A549 (cell line): ENCODE results near the gene OSBPL8.

Experiments used
- JUN ChIP-seq, 2 experiments: fragments of >200 bp; sonication (Bioruptor Twin); formaldehyde crosslinking; IDR thresholded peaks; 2 replicates in 1 of 2; 3 replicates in 1 of 2; pipeline ENCODE4 v1.6.1; 2016 to 2017
- MAFK ChIP-seq: fragments of 450-650 bp; IDR thresholded peaks from 2 replicates; pipeline ENCODE4 v1.6.1; 2014; ENCODE audit not compliant: partially characterized antibody
- MAZ ChIP-seq: fragments of 150-350 bp; IDR thresholded peaks from 2 replicates; pipeline ENCODE4 v1.6.1; 2014; ENCODE audit warnings: antibody characterized with exemption, low read depth, low read length, borderline replicate concordance
- POLR2A ChIP-seq: IDR thresholded peaks from 2 replicates; pipeline ENCODE4 v1.6.1; 2012; ENCODE audit warnings: mild to moderate bottlenecking, low read length
- SMC3 ChIP-seq: fragments of >200 bp; sonication (Bioruptor Twin); formaldehyde crosslinking; IDR thresholded peaks from 3 replicates; pipeline ENCODE4 v1.6.1; 2018; ENCODE audit warnings: inconsistent platforms
- ZNF302 ChIP-seq: fragments of 250-450 bp; sonication (Bioruptor Pico); IDR thresholded peaks from 2 replicates; pipeline ENCODE4 v1.9.0; 2021; ENCODE audit warnings: inconsistent platforms, mild to moderate bottlenecking, moderate library complexity
- TF ChIP-seq, protein P1 (sequence below): IDR thresholded peaks from 2 replicates; pipeline ENCODE4 v1.6.1; 2012
- TF ChIP-seq, protein P2 (sequence below): fragments of >200 bp; sonication (Bioruptor Twin); formaldehyde crosslinking; IDR thresholded peaks from 3 replicates; pipeline ENCODE4 v1.5.1; 2016
- TF ChIP-seq, protein P3 (sequence below): IDR thresholded peaks from 2 replicates; pipeline ENCODE4 v1.6.1; 2012

DNA sequence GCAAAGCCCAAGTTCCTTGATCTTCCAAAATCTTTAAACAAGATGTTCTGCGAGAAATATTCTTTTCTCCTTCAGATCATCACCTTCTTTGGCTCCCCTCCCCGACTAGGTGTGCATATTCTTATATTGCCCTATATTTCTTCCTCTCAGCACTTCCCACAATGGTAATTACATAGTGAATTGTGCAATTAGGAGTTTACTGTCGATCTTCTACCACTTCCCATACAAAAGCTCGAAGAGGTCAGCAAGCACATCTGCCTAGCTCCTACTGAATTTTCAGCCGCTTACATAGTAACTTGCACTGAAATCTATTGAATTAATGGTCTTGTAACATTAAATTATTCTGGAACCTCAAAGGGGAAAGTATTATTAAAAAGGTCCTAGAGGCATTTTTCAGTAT, 16.7 kb downstream of the OSBPL8 start:
- TF ChIP-seq SMC3 (no peak), POLR2A (no peak), MAFK (no peak), MAZ (no peak), JUN (IDR thresholded peaks at IDR 0.05) (no peak), ZNF302 (CRISPR knock-in tag) (no peak)
- TF ChIP-seq, protein P1, sequence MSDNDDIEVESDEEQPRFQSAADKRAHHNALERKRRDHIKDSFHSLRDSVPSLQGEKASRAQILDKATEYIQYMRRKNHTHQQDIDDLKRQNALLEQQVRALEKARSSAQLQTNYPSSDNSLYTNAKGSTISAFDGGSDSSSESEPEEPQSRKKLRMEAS: no peak
- TF ChIP-seq, protein P2, sequence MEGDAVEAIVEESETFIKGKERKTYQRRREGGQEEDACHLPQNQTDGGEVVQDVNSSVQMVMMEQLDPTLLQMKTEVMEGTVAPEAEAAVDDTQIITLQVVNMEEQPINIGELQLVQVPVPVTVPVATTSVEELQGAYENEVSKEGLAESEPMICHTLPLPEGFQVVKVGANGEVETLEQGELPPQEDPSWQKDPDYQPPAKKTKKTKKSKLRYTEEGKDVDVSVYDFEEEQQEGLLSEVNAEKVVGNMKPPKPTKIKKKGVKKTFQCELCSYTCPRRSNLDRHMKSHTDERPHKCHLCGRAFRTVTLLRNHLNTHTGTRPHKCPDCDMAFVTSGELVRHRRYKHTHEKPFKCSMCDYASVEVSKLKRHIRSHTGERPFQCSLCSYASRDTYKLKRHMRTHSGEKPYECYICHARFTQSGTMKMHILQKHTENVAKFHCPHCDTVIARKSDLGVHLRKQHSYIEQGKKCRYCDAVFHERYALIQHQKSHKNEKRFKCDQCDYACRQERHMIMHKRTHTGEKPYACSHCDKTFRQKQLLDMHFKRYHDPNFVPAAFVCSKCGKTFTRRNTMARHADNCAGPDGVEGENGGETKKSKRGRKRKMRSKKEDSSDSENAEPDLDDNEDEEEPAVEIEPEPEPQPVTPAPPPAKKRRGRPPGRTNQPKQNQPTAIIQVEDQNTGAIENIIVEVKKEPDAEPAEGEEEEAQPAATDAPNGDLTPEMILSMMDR: no peak
- TF ChIP-seq, protein P3, sequence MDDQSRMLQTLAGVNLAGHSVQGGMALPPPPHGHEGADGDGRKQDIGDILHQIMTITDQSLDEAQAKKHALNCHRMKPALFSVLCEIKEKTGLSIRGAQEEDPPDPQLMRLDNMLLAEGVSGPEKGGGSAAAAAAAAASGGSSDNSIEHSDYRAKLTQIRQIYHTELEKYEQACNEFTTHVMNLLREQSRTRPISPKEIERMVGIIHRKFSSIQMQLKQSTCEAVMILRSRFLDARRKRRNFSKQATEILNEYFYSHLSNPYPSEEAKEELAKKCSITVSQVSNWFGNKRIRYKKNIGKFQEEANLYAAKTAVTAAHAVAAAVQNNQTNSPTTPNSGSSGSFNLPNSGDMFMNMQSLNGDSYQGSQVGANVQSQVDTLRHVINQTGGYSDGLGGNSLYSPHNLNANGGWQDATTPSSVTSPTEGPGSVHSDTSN: no peak
